GM12878 (cell line): ENCODE data around the gene DOCK9. TPM values are rescaled to one million over a fixed set of nuclear protein-coding genes. Genes with fewer than 3 reads are reported as not detected.

Experiments
- ATAC-seq: fragments of 200-7000 bp; cut with Tn5 transposase; 3 replicates; pipeline ENCODE4 v1.9.1; 2020; ENCODE audit warnings: mild to moderate bottlenecking, moderate library complexity
- BruUV-seq: library from RNA; stranded (reverse); fragments of 400-500 nt; replicated peaks from 2 replicates; lab custom pipeline; 2021; lab: Mats Ljungman, UMichigan
- CTCF ChIA-PET: fragments of 300-600 bp; sonication (Branson Sonifier 250); formaldehyde crosslinking; extraction: SDS; loops from one replicate; lab custom pipeline; 2021; ENCODE audit warnings: inconsistent platforms; lab: Yijun Ruan, JAX
- POLR2A ChIA-PET: fragments of 350-600 bp; formaldehyde crosslinking; extraction: SDS; loops from one replicate; lab custom pipeline; 2021; ENCODE audit warnings: inconsistent platforms; lab: Charles Lee
- RAD21 ChIA-PET: fragments of 300-600 bp; sonication (Branson Sonifier 250); formaldehyde crosslinking; loops from one replicate; lab custom pipeline; 2023; ENCODE audit warnings: antibody characterized with exemption; ENCODE audit not compliant: unreplicated experiment; lab: Charles Lee
- SMC1A ChIA-PET: fragments of 300-600 bp; sonication (Branson Sonifier 250); formaldehyde crosslinking; loops from one replicate; lab custom pipeline; 2023; ENCODE audit not compliant: unreplicated experiment, uncharacterized antibody; lab: Charles Lee
- DNase-seq: peaks from one replicate; pipeline ENCODE4 v3.0.0-alpha.2; 2011; ENCODE audit warnings: low read depth, low spot score
- FAIRE-seq: peaks from 3 replicates; lab custom pipeline; 2011; peaks lifted over from hg19 to GRCh38; lab: Jason Lieb, UNC
- H2AFZ ChIP-seq: 2 replicates; pipeline ENCODE4 v1.6.0; 2011; ENCODE audit warnings: low read depth, low read length, control low read depth; ENCODE audit not compliant: control insufficient read depth
- H3K27ac ChIP-seq: 2 replicates; pipeline ENCODE4 v1.5.1; 2011; ENCODE audit warnings: control low read depth; ENCODE audit not compliant: control insufficient read depth, insufficient read depth
- H3K27me3 ChIP-seq, 2 experiments: replicated peaks in 1 of 2; 2 replicates each; pipeline versions ENCODE4 v1.6.0 to v1.6.1; 2011; ENCODE audit warnings: low read length in 1 of 2; ENCODE audit not compliant: control insufficient read depth in 2 of 2, insufficient read depth in 2 of 2
- H3K36me3 ChIP-seq, 2 experiments: 2 replicates each; pipeline ENCODE4 v1.5.1; 2011; ENCODE audit warnings: low read length in 1 of 2; ENCODE audit not compliant: control insufficient read depth in 2 of 2, insufficient read depth in 2 of 2
- H3K4me1 ChIP-seq: 2 replicates; pipeline ENCODE4 v1.6.1; 2011; ENCODE audit warnings: mild to moderate bottlenecking, low read length, moderate library complexity, mixed read lengths; ENCODE audit not compliant: control insufficient read depth, insufficient read depth
- H3K4me2 ChIP-seq: 2 replicates; pipeline ENCODE4 v1.6.0; 2011; ENCODE audit warnings: control low read depth; ENCODE audit not compliant: control insufficient read depth, insufficient read depth
- H3K4me3 ChIP-seq: fragments of 200-600 bp; sonication (generic); 2 replicates; pipeline ENCODE4 v1.5.1; 2016
- H3K79me2 ChIP-seq: 2 replicates; pipeline ENCODE4 v1.6.0; 2011; ENCODE audit warnings: low read length; ENCODE audit not compliant: control insufficient read depth, insufficient read depth
- H3K9ac ChIP-seq: 2 replicates; pipeline ENCODE4 v1.8.0; 2011; ENCODE audit warnings: low read length, control low read depth, mixed read lengths; ENCODE audit not compliant: control insufficient read depth, insufficient read depth
- H3K9me3 ChIP-seq: replicated peaks from 3 replicates; pipeline ENCODE4 v1.5.1; 2011; ENCODE audit warnings: mild to moderate bottlenecking, low read length; ENCODE audit not compliant: control insufficient read depth, insufficient read depth
- H4K20me1 ChIP-seq: 2 replicates; pipeline ENCODE4 v1.6.0; 2011; ENCODE audit not compliant: control insufficient read depth, insufficient read depth
- BHLHE40 ChIP-seq, 2 experiments: fragments of 450-650 bp in 1 of 2; IDR thresholded peaks; 2 replicates each; pipeline ENCODE4 v1.6.1; 2011 to 2017; ENCODE audit warnings: low read depth in 2 of 2, borderline replicate concordance in 1 of 2, improper control_type of control experiment in 1 of 2, low read length in 1 of 2, mild to moderate bottlenecking in 1 of 2
- CEBPZ ChIP-seq: fragments of 150-350 bp; IDR thresholded peaks from 2 replicates; pipeline ENCODE4 v1.6.1; 2016; ENCODE audit warnings: low read depth, low read length
- CREM ChIP-seq: IDR thresholded peaks from 2 replicates; pipeline ENCODE4 v1.6.1; 2014; ENCODE audit warnings: antibody characterized with exemption, low read depth
- E2F8 ChIP-seq: fragments of 450-650 bp; IDR thresholded peaks from 2 replicates; pipeline ENCODE4 v1.6.1; 2018; ENCODE audit warnings: mild to moderate bottlenecking, low read depth, moderate library complexity; ENCODE audit not compliant: partially characterized antibody
- ESRRA ChIP-seq: IDR thresholded peaks from 2 replicates; pipeline ENCODE4 v1.6.1; 2012; ENCODE audit warnings: mild to moderate bottlenecking, low read length, improper control_type of control experiment
- MEF2A ChIP-seq: IDR thresholded peaks from 2 replicates; pipeline ENCODE4 v1.6.1; 2011; ENCODE audit warnings: low read depth, mild to moderate bottlenecking, low read length, moderate library complexity; ENCODE audit not compliant: insufficient read depth
- RAD51 ChIP-seq: fragments of 450-650 bp; IDR thresholded peaks from 2 replicates; pipeline ENCODE4 v1.6.1; 2016; ENCODE audit warnings: moderate library complexity, mild to moderate bottlenecking, inconsistent platforms
- TCF7 ChIP-seq: IDR thresholded peaks from 2 replicates; pipeline ENCODE4 v1.6.1; 2014; ENCODE audit warnings: antibody characterized with exemption, borderline replicate concordance
- USF1 ChIP-seq: IDR thresholded peaks from 2 replicates; pipeline ENCODE4 v1.6.1; 2011; ENCODE audit warnings: borderline replicate concordance, low read depth, mild to moderate bottlenecking, moderate library complexity, mixed read lengths, low read length; ENCODE audit not compliant: insufficient read depth; ENCODE audit errors: extremely low read length
- USF2 ChIP-seq: IDR thresholded peaks from 2 replicates; pipeline ENCODE4 v1.6.1; 2011; ENCODE audit warnings: low read depth, low read length, improper control_type of control experiment, borderline replicate concordance
- ZNF592 ChIP-seq: fragments of 450-650 bp; IDR thresholded peaks from 2 replicates; pipeline ENCODE4 v1.6.1; 2017; ENCODE audit warnings: mild to moderate bottlenecking, moderate library complexity
- WGBS: methylation state at CpG from one replicate; pipeline ENCODE4 v1.1.6; 2016; ENCODE audit warnings: low lambda C conversion rate; ENCODE audit not compliant: insufficient replicate concordance, insufficient coverage; ENCODE audit errors: missing lambda C conversion rate; 5-methylcytosine and 5-hydroxymethylcytosine counted together
- in situ Hi-C: fragments of 300-500 bp; cut with MboI; formaldehyde crosslinking; loops from 9 replicates; pipeline ENCODE4 v1.14.3; 2018; ENCODE audit warnings: mixed read lengths
- intact Hi-C: fragments of 100-400 bp; cut with micrococcal nuclease; formaldehyde crosslinking; loops from one replicate; pipeline ENCODE4 v1.14.2; 2022; ENCODE audit not compliant: unreplicated experiment
- polyA plus RNA-seq, 11 experiments: library from polyadenylated mRNA; depleted of rRNA in 4 of 11; unstranded in 6 of 11; stranded (reverse) in 5 of 11; fragments of >200 nt; fragmentation: Nextera tagmentation in 4 of 11; fragmentation: Illumina TruSeq in 1 of 11; extraction: Ambion mirVana in 4 of 11; extraction: Trizol in 1 of 11; gene quantifications; 1 replicate in 1 of 11; 2 replicates in 10 of 11; pipeline versions ENCODE4 v1.2.1 to v1.2.3, GENCODE V29; 2011 to 2016; ENCODE audit warnings: inconsistent platforms in 2 of 11, missing spikeins in 2 of 11, low read depth in 1 of 11
- total RNA-seq, 4 experiments: library from RNA; depleted of rRNA in 3 of 4; stranded (reverse); fragments of >200 nt in 3 of 4; fragmentation: Illumina TruSeq in 1 of 4; extraction: Trizol in 1 of 4; gene quantifications; 2 replicates each; pipeline versions ENCODE4 v1.2.1 to v1.2.3, GENCODE V29; 2013 to 2021

DOCK9 gene
- total and polyA plus RNA-seq, 10 of the 15 experiments (the other 5 are each of a cell fraction or from before 2014, with no cell fraction given), result 0.09 to 2.9 (median 0.74) TPM

- no peaks in the 10 kb centered on the region for H4K20me1 ChIP-seq
- H3K4me3 ChIP-seq, result no peak overlapping the region
- 72% methylated on average over 14 of the region's 20 CpGs for WGBS
- H3K79me2 ChIP-seq, result no peaks in the 10 kb centered on the region
- H3K27me3 ChIP-seq, result no peaks in the 10 kb centered on the region
- no peaks in the 10 kb centered on the region for H3K9me3 ChIP-seq
- in situ Hi-C loops (no loop called here), intact Hi-C loops (no loop called here)
- H3K27ac ChIP-seq, result no peak overlapping the region
- no TSS peak for BruUV-seq
- no peaks in the 10 kb centered on the region for H3K36me3 ChIP-seq
- POLR2A ChIA-PET, result no interaction called here
- RAD21 ChIA-PET, result no interaction called here
- no peak overlapping the region for H3K9ac ChIP-seq
- no peak overlapping the region for H3K4me2 ChIP-seq
- no peaks in the 10 kb centered on the region for H3K4me1 ChIP-seq
- no peak for DNase-seq
- no peak overlapping the region for H2AFZ ChIP-seq
- CTCF ChIA-PET, result no interaction called here
- SMC1A ChIA-PET, result no interaction called here
- FAIRE-seq, result no peak
- ATAC-seq, result no peak
- TF ChIP-seq E2F8 (no peak), CEBPZ (no peak), MEF2A (no peak), CREM (no peak), USF1 (no peak), USF2 (no peak), ESRRA (no peak), ZNF592 (no peak), BHLHE40 (IDR thresholded peaks at IDR 0.05; ENCODE audit: borderline replicate concordance in 1 of 2, low read depth in 2 of 2, low read length in 1 of 2) (no peak), TCF7 (no peak), RAD51 (no peak)
Observed at GRCh38 chr13:98773921-98774320, 203.9 kb downstream of the DOCK9 start.
